GM18511 (cell line): Measurements from ENCODE around the gene CLDN25.
A peak's percentile ranks its signal among the peaks of the same experiment; 100 is the strongest.

Experiments used
- ATAC-seq: cut with Tn5 transposase; IDR thresholded peaks from one replicate; pipeline ENCODE4 v1.9.1; 2021; ENCODE audit warnings: mild to moderate bottlenecking, moderate library complexity; ENCODE audit not compliant: unreplicated experiment

The CLDN25 gene

DNA sequence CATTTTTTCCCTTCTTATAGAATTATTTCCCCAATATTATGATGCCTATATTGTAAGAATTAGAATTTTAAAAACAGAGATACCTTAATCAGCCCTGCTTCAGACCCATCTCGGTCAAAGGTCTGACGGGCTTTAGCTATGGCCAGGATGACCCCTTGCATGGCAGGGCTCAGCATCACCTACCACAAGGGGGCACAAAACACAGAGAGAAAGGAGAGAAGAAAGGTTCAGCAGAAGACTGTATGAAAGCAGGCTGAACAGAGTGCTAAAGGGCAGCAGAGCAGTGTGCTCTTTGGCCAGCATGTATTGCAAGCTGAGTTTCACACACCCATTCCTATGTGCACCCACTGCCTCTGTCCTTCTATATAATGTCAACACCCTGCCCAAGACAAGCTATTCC, 26.8 kb downstream of the CLDN25 start:
- ATAC-seq: peak; percentile 48

DNA sequence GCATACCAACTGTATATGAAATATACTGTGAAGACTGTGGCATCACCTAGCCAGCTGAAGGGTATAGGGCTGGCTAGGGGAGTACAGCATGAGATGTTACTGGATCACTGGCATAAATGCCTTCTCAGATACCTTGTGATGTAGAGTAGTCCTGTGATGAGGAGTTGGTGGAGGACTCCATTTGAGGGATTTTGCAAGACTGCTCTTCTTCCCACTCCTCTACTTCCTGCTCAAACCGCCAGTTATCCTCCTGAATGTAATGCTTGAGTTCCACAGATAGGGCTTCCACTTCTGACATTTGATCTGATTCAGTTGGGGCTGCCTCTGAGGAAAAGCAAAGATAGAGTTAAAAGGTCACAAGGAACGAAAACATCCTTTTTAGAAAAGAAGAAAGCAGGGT, 29.3 kb downstream of the CLDN25 start:
- ATAC-seq: no peak

DNA sequence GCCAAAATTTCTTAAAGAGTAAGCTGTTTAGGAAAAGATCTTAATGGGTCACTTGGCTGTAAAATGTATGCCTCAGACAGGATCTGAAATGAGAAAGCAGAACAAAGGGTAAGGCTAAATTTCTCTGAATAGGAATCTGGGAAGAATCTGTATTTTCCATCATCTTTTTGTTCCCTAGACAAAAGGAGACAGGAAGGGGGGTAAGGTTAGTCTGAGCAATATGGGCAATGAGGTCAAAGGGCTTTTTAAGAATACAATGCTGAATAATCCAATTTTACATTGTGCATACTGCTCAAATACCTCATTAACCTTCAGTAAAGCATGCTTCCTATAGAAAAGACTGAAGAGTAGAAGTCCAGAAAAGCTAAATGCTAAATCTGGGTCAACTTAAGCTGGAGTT, 34.6 kb downstream of the CLDN25 start:
- ATAC-seq: no peak

DNA sequence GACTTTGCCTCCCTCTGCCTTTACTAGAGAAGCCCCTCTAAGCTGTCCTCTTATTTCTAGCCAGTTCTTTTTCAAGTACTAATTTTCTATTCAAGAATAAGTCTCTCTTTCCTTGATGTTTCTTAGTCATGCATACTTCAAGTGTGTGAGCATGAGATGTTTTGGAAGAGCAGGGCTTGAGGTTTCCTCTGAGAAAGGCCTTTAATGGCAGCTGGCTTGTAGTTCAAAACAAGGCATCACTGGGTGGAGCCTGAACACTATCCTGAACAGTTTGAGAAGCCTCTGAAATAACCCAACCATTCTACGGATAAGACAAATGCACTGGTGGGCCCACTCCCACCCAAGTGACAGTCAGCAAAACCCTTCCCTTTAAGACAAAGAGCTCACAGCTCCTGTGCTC, 37.6 kb downstream of the CLDN25 start:
- no peak for ATAC-seq

DNA sequence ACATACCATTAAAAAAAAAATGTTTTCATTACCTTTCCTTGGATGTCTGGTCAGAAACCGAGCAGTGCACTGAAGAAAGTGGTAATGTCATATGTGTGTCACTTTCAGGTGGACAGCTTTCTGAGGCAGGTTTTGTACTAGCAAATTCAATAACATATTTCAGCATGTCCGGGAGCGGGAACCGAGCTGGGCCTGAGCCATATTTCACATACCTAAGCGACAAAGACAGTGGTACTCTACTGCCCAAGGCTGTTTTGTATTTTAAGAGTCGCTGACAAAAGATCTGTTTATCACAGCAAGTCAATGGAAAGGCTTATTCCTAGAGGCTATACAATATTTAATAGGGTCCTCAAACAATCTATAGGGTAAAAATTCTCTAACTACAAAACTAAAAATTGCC, 38.0 kb downstream of the CLDN25 start:
- no peak for ATAC-seq

DNA sequence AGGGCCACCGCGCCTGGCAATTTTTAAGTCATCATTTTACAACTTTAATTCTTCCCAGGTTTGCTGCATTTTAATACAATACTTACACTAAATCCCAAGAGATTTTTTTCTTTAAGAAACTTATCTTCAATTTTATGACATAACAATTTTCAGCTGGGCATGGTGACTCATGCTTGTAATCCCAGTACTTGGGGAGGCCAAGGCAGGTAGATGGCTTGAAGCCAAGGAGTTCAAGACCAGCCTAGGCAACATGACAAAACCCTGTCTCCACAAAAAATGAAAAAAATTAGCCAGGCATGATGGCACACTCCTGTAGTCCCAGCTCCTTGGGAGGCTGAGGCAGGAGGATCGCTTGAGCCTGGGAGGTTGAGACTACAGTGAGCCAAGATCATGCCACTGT, 38.8 kb downstream of the CLDN25 start:
- ATAC-seq: no peak

DNA sequence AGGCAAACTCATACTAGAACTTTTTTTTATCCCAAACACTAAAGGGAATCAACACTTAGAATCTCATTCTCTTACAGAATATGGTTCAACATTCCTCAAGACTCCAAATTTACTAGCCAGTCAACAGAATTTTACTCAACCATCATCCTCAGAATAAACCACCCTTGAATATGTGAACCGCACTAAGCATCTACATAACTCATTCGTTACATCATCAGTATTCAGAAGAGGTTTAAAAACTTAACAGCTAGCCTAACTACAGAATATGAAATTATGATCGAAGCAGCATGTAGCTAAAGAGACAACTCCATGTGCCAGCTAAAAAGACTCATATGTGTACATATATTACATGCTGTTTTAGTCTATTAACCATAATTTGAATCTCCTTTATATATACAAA, 47.9 kb downstream of the CLDN25 start:
- ATAC-seq: no peak

DNA sequence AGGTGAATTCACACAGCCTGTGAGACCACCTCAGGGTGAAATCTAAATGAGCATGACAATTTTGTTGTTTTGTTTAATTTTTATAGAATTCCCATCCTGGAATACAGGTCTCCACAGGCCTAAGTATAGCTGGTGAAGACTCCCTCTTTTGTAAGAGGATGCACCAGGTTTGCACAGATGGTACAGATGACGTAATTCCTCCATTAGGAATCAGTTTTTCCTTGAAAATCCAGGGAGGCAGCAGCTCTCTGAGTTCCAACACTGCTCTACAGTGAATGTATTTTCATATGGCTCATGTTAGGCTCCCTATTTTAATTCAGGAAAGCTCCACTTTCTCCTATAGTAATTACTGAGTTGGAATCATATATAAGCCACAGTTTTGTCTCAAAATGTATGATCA, 48.6 kb downstream of the CLDN25 start:
- ATAC-seq: no peak

DNA sequence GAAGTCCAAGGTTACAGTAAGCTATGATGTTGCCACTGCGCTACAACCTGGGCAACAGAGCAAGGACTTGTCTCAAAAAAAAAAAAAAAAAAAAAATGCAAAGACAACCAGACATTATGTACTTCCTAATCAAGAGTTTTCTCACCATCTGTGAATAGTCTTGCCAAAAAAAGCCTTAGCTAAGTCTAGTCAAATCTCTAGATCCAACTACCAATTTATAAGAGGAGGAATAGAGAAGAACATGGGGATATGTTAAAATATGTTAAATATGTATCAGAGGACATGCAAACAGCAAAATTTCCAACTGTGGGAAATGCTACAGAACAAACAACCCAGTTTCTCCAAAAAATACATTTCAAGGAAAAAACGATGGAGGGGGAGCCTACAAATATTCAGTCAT, 50.2 kb downstream of the CLDN25 start:
- no peak for ATAC-seq
